ENCODE measurements around the gene PDGFRB.

Gene PDGFRB

DNA sequence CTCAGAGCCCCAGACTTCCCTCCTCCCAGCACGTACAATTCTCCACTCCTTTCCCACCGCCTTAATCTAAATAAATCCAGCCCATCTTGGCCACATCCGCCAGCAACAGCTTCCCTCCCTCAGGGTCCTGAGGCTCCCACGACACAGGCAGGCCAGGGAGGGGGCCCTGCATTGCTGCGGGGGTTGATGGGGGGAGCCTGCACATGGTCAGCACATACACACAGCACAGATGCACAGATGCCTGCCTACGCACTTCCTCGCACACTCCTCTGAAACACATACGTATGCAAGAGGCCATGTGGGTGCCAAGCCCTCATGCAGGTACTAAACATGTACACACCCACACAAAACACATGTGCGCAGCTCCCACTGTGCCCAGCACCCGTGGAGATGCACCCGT, 14.8 kb downstream of the PDGFRB start:
- TF ChIP-seq, protein P1, sequence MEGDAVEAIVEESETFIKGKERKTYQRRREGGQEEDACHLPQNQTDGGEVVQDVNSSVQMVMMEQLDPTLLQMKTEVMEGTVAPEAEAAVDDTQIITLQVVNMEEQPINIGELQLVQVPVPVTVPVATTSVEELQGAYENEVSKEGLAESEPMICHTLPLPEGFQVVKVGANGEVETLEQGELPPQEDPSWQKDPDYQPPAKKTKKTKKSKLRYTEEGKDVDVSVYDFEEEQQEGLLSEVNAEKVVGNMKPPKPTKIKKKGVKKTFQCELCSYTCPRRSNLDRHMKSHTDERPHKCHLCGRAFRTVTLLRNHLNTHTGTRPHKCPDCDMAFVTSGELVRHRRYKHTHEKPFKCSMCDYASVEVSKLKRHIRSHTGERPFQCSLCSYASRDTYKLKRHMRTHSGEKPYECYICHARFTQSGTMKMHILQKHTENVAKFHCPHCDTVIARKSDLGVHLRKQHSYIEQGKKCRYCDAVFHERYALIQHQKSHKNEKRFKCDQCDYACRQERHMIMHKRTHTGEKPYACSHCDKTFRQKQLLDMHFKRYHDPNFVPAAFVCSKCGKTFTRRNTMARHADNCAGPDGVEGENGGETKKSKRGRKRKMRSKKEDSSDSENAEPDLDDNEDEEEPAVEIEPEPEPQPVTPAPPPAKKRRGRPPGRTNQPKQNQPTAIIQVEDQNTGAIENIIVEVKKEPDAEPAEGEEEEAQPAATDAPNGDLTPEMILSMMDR (IDR thresholded peaks at IDR 0.05; ENCODE audit: low read depth, low read length): no peak
- no peak for DNase-seq (ENCODE audit: extremely low read depth, low read depth)

- DNase-seq (ENCODE audit: extremely low read depth, low read depth): no peak
- TF ChIP-seq, protein P1 (IDR thresholded peaks at IDR 0.05; ENCODE audit: low read depth, low read length): no peak
These were observed 16.3 kb downstream of the PDGFRB start for GRCh38 chr5:150139334-150139733.

- TF ChIP-seq, protein P1 (IDR thresholded peaks at IDR 0.05; ENCODE audit: low read depth, low read length): no peak
These were observed 16.9 kb downstream of the PDGFRB start for GRCh38 chr5:150138551-150139265.

GRCh38 chr5:150137997-150138396, 17.6 kb downstream of the PDGFRB start:
- no peak for DNase-seq (ENCODE audit: extremely low read depth, low read depth)
- TF ChIP-seq, protein P1 (IDR thresholded peaks at IDR 0.05; ENCODE audit: low read depth, low read length): no peak

More at GRCh38 chr5:150138551-150139265, 16.9 kb downstream of the PDGFRB start:
- DNase-seq (ENCODE audit: extremely low read depth, low read depth): no peak

DNA sequence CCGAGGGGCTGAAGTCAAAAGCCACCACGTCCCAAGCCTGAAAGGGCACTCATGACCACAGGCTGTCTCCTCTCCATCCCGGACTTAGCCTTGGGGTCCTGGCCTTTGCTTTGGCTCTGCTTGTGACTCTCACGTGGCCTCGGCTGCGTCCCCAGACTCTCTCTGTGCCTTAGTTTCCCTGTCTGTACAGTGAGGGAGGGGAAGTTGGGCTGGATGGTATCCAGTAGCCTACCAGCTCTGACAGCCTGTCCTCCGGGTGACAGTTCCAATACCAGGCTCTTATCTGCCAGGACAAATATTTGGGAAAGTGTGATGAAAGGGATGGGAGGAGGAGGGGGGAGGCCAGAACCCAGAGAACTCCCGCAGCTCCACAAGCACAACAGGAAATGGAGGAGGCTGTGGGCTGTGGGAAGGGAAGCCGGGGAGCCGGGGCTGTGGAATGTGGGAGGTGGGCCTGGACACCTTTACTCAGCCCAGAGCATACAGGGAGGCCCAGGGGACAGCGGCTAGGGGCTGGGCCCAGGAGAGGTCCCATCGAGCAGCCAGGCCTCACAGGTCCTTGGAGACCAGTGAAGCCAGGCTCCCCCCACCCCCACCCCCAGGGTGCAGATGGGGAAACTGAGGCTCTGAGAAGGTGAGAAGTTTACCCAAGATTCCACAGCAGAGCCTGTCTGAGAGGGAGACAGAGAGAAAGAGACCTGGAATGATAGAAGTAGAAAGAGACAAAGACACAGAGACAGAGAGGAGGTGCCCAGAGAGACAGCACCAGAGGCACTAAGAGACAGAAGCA, 18.3 kb downstream of the PDGFRB start:
- TF ChIP-seq, protein P1 (IDR thresholded peaks at IDR 0.05; ENCODE audit: low read depth, low read length): no peak

DNA sequence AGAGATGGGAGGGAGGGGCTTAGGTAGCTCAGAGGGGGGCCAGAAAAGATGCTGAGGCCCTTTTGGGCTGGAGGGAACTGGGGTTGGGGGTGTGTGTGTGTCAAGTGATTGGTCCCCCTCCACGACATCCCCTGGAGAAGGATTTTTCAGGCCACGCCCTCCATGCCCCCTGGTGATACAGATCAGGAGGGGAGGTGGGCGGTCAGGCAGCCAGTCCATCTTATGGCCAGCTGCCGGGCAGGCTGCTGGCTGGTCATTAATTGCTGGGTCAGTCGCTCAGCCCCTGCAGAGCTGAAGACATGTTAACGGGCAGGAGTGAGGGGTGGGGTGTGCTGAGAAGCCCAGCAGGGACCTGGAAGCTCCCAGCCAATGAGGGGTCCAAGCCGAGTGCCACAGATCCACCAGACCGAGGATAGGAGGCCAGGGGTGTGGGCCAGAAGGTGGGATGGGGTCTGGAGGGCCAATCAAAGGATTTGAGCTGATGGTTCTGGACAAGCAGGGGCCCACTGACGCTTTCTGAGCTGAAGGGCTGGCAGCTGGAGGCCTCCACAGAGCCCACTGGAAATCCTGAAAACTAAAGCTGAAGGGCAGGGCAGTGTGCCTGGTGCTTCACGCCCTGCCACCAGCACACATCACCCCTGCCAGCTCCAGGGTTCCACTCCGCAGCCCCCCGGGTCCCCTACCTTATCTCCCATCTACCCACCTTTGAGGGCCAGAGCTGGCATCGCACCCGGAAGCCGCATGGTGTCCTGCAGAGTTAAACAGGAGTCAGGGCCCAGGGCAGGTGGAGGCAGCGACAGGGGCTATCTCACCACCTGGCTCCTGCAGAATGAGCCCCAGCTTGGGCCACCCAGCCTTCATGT, 19.1 kb downstream of the PDGFRB start:
- no peak for DNase-seq (ENCODE audit: extremely low read depth, low read depth)
- TF ChIP-seq, protein P1 (IDR thresholded peaks at IDR 0.05; ENCODE audit: low read depth, low read length): no peak

More for the DNA sequence above, 18.3 kb downstream of the PDGFRB start:
- no peak for DNase-seq (ENCODE audit: extremely low read depth, low read depth)

Measured in AG09319 (cell line).